Suprapubic skin (tissue), 3 donors: Measurements from ENCODE around the gene AOX1.

Experiments
- CTCF ChIP-seq, 2 donors: fragments of 200-600 bp in 1 of 2; fragments of 450-650 bp in 1 of 2; sonication (generic) in 1 of 2; IDR thresholded peaks; one replicate each; pipeline ENCODE4 v1.5.1; 2016 to 2019; ENCODE audit warnings: antibody characterized with exemption in 2 of 2, mild to moderate bottlenecking in 1 of 2, moderate library complexity in 1 of 2
- POLR2A ChIP-seq, 2 donors: fragments of 450-650 bp; IDR thresholded peaks; one replicate each; pipeline ENCODE4 v1.6.1; 2017; ENCODE audit warnings: antibody characterized with exemption in 2 of 2, mild to moderate bottlenecking in 2 of 2, moderate library complexity in 2 of 2

- TF ChIP-seq CTCF (IDR thresholded peaks at IDR 0.05), result no peak
- TF ChIP-seq POLR2A (IDR thresholded peaks at IDR 0.05), result no peak
Measured at GRCh38 chr2:200705305-200706041, 119.7 kb downstream of the AOX1 start.
